Neutrophil (primary cell): ENCODE measurements around the gene TRPM5.

ENCODE experiments used
- H3K27ac ChIP-seq: fragments of 200-600 bp; sonication (generic); 2 replicates; pipeline ENCODE4 v1.5.1; 2016; ENCODE audit warnings: mild to moderate bottlenecking, moderate library complexity
- H3K27me3 ChIP-seq: fragments of 200-600 bp; sonication (generic); 2 replicates; pipeline ENCODE4 v1.6.0; 2016; ENCODE audit warnings: mild to moderate bottlenecking
- H3K36me3 ChIP-seq: fragments of 200-600 bp; sonication (generic); 2 replicates; pipeline ENCODE4 v1.5.1; 2017
- H3K4me1 ChIP-seq, 2 experiments: fragments of 200-600 bp in 1 of 2; sonication (generic) in 1 of 2; 1 replicate in 1 of 2; 2 replicates in 1 of 2; pipeline versions ENCODE4 v1.5.1 to v1.6.1; 2013 to 2016; ENCODE audit warnings: low read depth in 1 of 2, low read length in 1 of 2, mild to moderate bottlenecking in 1 of 2, moderate library complexity in 1 of 2; ENCODE audit not compliant: control insufficient read depth in 1 of 2, insufficient read depth in 1 of 2
- H3K4me3 ChIP-seq, 2 experiments: fragments of 200-600 bp in 1 of 2; sonication (generic) in 1 of 2; 1 replicate in 1 of 2; 2 replicates in 1 of 2; pipeline ENCODE4 v1.5.1; 2013 to 2016; ENCODE audit warnings: low read depth in 1 of 2, low read length in 1 of 2, mild to moderate bottlenecking in 1 of 2, moderate library complexity in 1 of 2
- H3K9me3 ChIP-seq: fragments of 200-600 bp; sonication (generic); 2 replicates; pipeline ENCODE4 v1.5.1; 2016
- TF ChIP-seq, protein P1 (sequence below): fragments of 200-600 bp; sonication (generic); IDR thresholded peaks from 2 replicates; pipeline ENCODE4 v1.5.1; 2016; ENCODE audit warnings: antibody characterized with exemption

TRPM5 gene

DNA sequence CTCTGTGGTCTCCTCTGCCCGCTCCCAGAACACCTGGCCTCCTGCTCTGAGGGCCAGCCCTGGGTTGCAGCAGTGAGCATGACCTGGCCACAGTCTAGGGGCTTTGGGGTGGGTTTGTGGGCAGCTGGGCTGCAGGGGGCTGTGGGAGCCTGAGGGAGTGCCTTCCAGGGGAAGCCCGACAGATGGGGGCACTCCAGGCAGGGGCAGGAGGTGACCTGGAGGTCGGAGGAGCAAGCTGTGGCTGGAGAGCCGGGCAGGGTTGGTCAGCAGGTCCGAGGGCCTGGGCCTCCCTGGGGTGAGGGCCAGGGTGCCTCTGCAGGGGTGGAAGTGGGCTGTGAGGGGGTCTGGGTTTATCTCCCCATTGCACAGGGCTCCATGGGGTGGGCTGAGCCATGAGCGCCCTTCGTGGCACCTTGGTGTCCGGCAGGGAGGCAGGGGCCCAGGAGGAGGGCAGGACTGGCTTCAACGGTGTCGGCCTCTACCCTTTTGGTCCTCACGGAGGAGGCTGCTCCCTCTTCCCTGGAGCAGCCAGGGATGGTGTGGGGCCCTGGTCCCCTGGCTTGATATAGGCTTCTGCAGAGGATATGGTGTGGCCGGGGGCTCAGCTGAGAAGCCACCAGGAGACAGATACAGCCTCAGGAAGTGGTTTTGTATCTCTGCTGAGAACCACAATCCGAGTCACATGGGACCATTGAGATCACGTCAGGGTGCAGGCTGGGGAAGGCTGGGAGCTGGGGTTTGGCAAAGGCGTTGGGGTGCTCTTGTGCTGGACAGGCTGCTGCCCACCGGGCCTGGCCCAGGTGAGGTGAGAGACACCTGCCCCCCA lies 22.8 kb upstream of the TRPM5 start:
- H3K36me3 ChIP-seq = no peaks in the 10 kb centered on the region
- H3K9me3 ChIP-seq = no peaks in the 10 kb centered on the region
- H3K4me1 ChIP-seq = no peaks in the 10 kb centered on the region
- H3K4me3 ChIP-seq = no peak overlapping the region
- peaks cover 13% of the 10 kb centered on the region for H3K27me3 ChIP-seq
- H3K27ac ChIP-seq = no peak overlapping the region
- TF ChIP-seq, protein P1, sequence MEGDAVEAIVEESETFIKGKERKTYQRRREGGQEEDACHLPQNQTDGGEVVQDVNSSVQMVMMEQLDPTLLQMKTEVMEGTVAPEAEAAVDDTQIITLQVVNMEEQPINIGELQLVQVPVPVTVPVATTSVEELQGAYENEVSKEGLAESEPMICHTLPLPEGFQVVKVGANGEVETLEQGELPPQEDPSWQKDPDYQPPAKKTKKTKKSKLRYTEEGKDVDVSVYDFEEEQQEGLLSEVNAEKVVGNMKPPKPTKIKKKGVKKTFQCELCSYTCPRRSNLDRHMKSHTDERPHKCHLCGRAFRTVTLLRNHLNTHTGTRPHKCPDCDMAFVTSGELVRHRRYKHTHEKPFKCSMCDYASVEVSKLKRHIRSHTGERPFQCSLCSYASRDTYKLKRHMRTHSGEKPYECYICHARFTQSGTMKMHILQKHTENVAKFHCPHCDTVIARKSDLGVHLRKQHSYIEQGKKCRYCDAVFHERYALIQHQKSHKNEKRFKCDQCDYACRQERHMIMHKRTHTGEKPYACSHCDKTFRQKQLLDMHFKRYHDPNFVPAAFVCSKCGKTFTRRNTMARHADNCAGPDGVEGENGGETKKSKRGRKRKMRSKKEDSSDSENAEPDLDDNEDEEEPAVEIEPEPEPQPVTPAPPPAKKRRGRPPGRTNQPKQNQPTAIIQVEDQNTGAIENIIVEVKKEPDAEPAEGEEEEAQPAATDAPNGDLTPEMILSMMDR = no peak

DNA sequence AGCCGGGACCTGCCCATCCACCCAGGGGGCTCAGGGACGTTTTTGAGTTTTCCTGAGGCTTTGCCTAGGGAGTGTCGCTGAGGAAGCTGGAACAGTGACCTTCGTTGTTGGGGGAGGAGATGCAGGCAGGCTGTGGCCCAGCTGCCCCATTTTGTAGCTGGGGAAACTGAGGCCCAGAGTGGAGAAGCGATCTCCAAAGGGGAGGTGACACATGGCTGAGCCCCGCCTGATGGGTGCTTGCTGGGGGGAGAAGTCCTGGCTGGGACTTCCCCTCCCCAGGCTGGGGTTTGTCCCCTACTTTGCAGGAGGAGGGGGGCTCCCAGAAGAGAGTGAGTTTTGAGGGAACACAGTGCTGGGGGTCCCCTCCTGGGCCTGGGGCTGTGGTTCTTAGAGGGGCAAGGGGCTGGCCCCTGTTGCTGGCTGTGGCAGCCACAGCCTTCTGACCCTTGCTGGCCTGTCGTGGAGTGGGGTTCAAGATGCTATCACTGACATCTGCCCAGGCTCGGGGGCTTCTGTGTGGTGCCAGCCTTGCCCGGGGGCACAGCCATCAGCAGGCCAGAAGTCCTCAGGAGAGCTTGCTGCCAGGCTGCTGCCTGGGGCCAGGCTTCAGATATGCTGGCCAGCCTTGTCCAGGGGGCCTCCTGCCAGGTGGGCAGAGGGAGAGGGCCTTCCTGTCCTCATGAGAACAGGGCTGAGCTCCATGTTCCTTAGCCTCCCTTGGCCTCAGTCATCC lies 21.9 kb upstream of the TRPM5 start:
- H3K4me3 ChIP-seq = no peak overlapping the region
- no peaks in the 10 kb centered on the region for H3K36me3 ChIP-seq
- H3K4me1 ChIP-seq = no peaks in the 10 kb centered on the region
- no peak overlapping the region for H3K27ac ChIP-seq
- H3K27me3 ChIP-seq = peaks cover 13% of the 10 kb centered on the region
- TF ChIP-seq, protein P1 = no peak
- H3K9me3 ChIP-seq = no peaks in the 10 kb centered on the region

DNA sequence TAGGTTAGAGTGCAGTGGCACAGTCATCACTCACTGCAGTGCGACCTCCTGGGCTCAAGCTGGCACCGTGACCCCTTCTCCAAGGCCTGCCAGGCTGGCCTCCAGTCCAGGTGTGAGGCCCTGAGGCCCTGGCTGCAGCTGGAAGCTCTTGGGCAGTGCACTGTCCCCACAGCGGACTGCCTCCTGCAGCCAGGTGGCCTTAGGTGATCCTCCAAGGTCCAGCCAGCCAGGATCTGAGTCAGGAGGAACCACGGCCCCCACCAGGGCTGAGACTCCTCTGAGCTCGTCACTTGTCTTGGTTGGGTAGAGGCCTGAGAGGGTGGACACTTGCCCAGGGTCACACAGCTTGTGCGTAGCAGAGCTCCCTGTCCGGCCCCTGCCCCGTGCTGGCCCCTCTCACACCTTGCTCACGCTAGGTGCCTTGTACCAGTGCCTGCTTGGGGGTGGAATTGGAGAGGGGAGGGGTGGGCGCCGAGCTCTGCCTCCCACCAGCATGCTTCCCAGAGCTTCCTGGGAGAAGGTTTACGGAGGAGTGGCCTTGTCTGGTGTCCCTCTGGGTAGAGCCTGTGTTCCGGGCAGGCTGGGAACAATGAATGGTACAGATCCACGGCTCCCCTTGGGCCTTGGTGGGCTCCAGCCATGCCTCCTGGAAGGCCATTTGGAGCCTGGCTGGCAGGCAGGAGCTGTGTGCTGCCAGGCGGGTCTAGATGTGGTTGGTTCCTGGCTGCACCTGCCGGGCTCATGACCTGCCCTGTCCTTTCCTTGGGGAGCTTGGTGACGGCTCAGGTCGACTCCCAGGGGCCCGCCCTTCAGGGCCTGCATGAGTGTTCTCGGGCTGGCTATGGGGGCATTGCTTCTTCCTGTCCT lies 21.1 kb upstream of the TRPM5 start:
- Histone ChIP-seq H3K4me3 (no peak overlapping the region), H3K27ac (no peak overlapping the region), H3K9me3 (no peaks in the 10 kb centered on the region), H3K36me3 (no peaks in the 10 kb centered on the region), H3K27me3 (peaks cover 13% of the 10 kb centered on the region), H3K4me1 (no peaks in the 10 kb centered on the region)
- TF ChIP-seq, protein P1 = no peak

DNA sequence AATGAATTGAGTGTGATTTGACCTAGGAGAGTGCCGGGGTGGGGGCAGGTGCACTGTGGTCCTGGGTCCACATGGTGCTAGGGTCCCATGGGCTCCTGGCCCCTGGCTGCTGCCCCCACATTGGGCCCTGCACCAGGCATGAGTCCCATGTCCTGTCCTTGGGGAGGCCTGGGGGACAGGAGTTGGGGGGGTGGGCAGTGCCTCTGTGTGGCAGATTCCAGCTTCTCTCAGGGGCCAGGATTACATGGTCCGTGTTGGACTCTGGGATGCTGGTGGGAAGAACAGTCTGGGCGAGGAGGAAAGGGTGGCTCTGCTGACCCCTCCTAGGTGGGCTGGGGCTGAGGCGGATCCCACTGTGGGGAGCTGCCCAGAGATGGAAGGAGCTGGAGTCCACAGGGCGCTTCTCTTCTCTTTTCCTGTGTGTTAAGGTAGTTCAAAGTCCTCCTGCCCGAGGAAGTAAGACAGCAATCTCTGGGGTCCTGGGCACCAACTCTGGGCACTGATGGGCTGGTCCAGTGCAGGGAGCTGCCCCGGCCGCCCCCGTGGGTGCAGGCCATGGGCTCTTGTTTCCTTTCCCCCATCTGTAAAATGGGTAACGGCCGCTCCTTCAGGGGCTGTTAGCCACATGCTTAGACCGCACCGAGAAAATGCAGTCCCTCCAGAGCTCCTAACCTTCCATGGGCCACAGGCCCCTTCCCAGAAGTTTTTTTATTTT lies 20.3 kb upstream of the TRPM5 start:
- H3K4me3 ChIP-seq = no peak overlapping the region
- peaks cover 13% of the 10 kb centered on the region for H3K27me3 ChIP-seq
- no peak overlapping the region for H3K27ac ChIP-seq
- no peaks in the 10 kb centered on the region for H3K9me3 ChIP-seq
- no peaks in the 10 kb centered on the region for H3K4me1 ChIP-seq
- H3K36me3 ChIP-seq = no peaks in the 10 kb centered on the region
- TF ChIP-seq, protein P1 = no peak

DNA sequence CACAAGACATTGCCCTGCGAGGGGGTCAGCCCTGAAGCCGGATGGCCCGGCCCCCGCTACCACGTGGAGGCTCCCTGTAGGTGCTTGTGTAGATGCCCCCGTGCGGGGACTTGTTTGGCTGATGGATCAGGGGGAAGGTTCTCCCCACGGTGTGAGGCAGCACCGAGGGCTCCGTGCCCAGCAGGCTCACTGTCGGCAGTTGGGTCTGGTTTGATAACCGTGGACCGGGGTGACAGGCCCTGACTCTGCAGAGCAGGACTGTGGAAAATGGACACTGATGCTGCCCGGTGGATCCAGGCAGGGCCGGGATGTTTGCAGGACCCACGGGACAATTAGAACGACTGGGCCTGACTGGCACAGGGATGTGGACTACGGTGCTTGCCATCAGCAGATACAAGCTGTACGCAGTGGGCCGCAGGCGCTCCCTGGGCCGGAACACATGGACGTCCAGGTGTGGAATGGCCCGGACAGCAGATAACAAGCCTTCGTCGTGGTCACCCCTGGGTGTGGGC lies 19.5 kb upstream of the TRPM5 start:
- no peak overlapping the region for H3K27ac ChIP-seq
- TF ChIP-seq, protein P1 = no peak
- no peaks in the 10 kb centered on the region for H3K9me3 ChIP-seq
- H3K36me3 ChIP-seq = no peaks in the 10 kb centered on the region
- H3K27me3 ChIP-seq = peaks cover 11% of the 10 kb centered on the region
- H3K4me3 ChIP-seq = no peak overlapping the region
- H3K4me1 ChIP-seq = no peaks in the 10 kb centered on the region
